PFSK-1 (cell line): ENCODE data around the gene C11orf98.

ENCODE experiments used
- POLR2AphosphoS5 ChIP-seq: IDR thresholded peaks from 2 replicates; pipeline ENCODE4 v1.6.1; 2012; ENCODE audit warnings: low read depth, mild to moderate bottlenecking, control low read depth, low read length, moderate library complexity
- SIN3A ChIP-seq: IDR thresholded peaks from 2 replicates; pipeline ENCODE4 v1.6.1; 2012; ENCODE audit warnings: mild to moderate bottlenecking, low read length, moderate library complexity, borderline replicate concordance; ENCODE audit not compliant: insufficient read depth
- TAF1 ChIP-seq: IDR thresholded peaks from 2 replicates; pipeline ENCODE4 v1.6.1; 2012; ENCODE audit warnings: low read length, control low read depth, borderline replicate concordance; ENCODE audit not compliant: insufficient read depth

- TF ChIP-seq POLR2AphosphoS5 = no peak
- no peak for TF ChIP-seq TAF1
- no peak for TF ChIP-seq SIN3A
Measured at GRCh38 chr11:62707277-62707861, 42.4 kb upstream of the C11orf98 start, which contains the start of the genes BSCL2 and GNG3.
